HG03565 (cell line): ENCODE measurements around the gene PPP2R5D.
A peak's percentile ranks its signal among the peaks of the same experiment; 100 is the strongest.
"Not testable (repeated sequence)": the region's sequence is repeated elsewhere in the genome, so short reads cannot be mapped to it uniquely, and the experiment has no call there.

Source experiments
- ATAC-seq: cut with Tn5 transposase; IDR thresholded peaks from one replicate; pipeline ENCODE4 v1.9.1; 2021; ENCODE audit warnings: mild to moderate bottlenecking, moderate library complexity; ENCODE audit not compliant: unreplicated experiment

PPP2R5D gene

GRCh38 chr6:42984001-42984923 lies at the start of gene PPP2R5D:
Gene PPP2R5D, plus strand, starts transcription at chr6:42984570. Its CDS starts 108 bp downstream, at chr6:42984678.
- ATAC-seq, result peak; percentile 83

GRCh38 chr6:42935322-42935721 lies 49.0 kb upstream of the PPP2R5D start:
- ATAC-seq, result no peak

DNA sequence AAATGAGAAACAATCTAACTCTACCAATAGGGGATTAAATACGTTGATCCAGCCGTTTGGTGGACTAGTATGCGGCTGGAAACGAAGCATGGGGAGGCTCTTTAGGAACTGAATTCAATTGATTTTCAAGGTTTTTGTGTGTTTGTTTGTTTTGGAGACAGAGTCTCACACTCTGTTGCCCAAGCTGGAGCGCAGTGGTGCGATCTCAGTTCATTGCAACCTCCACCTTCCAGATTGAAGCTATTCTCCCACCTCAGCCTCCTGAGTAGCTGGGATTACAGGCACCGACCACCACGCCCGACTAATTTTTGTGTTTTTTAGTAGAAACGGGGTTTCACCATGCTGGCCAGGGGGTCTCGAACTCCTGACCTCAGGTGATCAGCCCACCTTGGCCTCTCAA lies 48.0 kb upstream of the PPP2R5D start:
- ATAC-seq, result no peak

DNA sequence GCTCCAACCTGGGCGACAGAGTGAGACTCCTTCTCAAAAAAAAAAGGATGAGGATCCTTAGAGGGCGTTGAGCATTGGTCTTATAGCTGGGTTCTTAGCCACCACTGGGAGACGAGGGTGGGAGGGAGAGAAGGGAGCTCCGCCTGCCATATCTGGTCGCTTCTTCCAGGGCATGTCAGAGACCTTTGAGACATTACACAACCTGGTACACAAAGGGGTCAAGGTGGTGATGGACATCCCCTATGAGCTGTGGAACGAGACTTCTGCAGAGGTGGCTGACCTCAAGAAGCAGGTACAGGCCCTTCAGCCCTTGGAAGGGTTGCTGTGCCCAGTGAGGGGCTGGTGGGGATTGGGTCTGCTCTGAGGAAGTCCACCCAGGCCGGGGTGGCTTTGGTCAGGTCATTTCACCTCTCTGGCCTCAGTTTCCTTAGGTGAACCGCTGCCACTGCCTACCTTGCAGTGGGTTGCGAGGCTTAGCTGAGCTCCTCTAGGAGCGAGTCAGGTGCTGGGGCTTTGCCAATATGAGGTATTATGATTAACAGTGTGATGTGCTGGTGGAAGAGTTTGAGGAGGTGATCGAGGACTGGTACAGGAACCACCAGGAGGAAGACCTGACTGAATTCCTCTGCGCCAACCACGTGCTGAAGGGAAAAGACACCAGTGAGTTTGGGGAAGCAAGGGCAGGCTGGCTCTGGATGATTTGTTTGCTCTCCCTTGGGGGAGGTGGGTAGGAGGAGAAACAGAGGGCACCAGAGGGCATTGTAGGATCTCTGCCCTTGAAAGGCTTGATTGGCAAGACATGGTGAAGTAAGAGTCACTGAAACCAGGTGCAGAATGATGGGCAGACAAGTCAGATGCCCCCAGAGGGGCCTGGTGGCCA lies 46.6 kb upstream of the PPP2R5D start:
- ATAC-seq, result no peak

GRCh38 chr6:42938428-42938796 lies 46.0 kb upstream of the PPP2R5D start:
- ATAC-seq, result no peak

GRCh38 chr6:42938987-42939809 lies 45.2 kb upstream of the PPP2R5D start:
- ATAC-seq, result no peak

DNA sequence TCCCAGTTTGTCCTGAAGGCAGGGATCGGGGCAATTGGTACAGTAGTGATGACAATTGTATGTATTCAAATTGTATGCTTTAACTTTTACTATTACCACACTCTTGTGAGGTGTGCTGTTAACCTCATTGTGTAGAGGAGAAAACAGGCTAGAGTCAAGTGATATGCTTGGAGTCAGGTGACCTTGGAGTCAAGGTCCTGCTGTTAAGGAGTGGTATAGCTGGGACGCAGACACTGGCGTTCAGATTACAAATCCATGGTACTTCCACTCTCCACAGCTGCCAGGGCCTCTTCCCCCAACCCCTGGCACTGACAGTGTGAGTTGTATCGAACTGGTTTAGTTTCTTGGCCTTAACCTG lies 44.6 kb upstream of the PPP2R5D start:
- ATAC-seq, result no peak

DNA sequence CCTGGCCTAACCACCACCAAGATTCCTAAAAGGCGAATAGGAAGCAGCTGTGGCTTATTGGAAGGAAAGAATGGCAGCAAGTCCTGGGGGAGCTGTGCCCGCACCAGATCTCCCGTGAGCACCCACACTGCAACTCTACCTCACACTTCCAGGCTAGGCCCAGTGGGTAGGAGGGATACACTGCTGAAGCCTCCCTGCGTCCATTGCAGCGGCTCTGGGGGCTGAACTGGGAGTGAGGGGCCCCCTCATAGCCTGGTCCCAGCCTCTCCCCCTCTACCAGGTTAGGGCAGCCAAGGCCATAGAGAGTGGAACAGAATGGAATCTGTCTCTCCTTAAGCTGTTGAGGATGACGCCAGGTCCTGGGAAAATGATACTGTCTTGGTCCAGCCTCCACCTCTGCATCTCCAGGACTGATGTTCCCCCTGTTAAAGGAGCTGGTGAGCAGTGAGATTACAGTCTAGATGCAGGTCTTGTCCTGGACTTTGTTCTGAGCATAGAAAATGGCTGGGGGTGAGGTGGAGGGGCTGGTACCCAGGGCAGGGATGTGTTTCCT lies 43.8 kb upstream of the PPP2R5D start:
- no peak for ATAC-seq

GRCh38 chr6:42941356-42941755 lies 43.0 kb upstream of the PPP2R5D start:
- ATAC-seq, result not testable (repeated sequence)

- ATAC-seq, result no peak
These were observed 41.9 kb upstream of the PPP2R5D start for GRCh38 chr6:42942444-42942843.

- no peak for ATAC-seq
These were observed 36.4 kb upstream of the PPP2R5D start for GRCh38 chr6:42947950-42948349.

GRCh38 chr6:42952389-42952788 lies 32.0 kb upstream of the PPP2R5D start:
- ATAC-seq, result no peak

GRCh38 chr6:42954405-42954804 lies 30.0 kb upstream of the PPP2R5D start:
- not testable (repeated sequence) for ATAC-seq

- ATAC-seq, result no peak
These were observed 26.2 kb upstream of the PPP2R5D start for GRCh38 chr6:42958125-42958524.

DNA sequence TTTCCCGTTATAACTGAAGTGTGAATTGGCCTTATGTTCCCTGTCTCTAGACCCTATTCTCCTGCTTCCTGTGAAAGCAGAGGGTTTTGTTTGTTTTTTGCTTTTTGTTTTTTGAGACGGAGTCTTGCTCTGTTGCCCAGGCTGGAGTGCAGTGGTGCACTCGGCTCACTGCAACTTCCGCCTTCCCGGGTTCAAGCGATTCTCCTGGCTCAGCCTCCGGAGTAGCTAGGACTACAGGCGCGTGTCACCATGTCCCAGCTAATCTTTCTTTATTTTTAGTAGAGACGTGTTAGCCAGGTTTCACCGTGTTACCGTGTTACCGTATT lies 24.5 kb upstream of the PPP2R5D start:
- no peak for ATAC-seq

DNA sequence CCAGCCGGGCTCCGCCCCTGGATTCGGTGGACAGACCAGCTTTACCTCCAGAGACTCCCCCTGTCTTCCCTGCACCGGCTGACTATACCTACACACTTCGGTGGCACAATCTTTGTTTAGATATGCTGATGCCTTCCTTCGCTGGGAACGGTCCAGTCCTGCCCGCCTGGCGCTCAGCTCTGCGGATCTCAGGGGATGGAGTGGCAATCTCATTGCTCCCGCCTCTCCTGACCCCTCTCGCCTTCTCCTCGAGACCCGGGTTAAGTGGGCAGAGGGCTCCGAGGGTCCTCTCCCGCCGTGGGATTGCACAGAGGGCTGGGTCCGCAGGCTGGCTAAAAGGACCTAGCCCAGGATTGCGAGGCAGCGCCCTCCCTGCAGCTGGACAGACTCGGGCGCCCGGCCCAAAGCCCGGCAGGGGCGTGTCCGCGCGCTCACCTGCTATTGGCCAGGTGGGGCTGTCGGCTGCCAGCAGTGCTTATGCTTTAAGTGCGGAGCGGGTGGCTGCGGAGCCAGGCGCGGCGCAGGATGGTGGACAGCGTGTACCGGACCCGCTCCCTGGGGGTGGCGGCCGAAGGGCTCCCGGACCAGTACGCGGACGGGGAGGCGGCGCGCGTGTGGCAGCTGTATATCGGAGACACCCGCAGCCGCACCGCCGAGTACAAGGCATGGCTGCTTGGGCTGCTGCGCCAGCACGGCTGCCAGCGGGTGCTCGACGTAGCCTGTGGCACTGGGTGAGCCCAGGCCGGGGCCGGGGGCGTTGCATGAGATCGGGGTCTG lies 23.9 kb upstream of the PPP2R5D start, which contains the start of gene GNMT:
TSS of gene GNMT (plus strand) at position 512 of the 777 bp plus-strand sequence. CDS start at position 526, 14 bp downstream.
- no peak for ATAC-seq

- ATAC-seq, result no peak
These were observed 23.3 kb upstream of the PPP2R5D start for GRCh38 chr6:42961020-42961470.

DNA sequence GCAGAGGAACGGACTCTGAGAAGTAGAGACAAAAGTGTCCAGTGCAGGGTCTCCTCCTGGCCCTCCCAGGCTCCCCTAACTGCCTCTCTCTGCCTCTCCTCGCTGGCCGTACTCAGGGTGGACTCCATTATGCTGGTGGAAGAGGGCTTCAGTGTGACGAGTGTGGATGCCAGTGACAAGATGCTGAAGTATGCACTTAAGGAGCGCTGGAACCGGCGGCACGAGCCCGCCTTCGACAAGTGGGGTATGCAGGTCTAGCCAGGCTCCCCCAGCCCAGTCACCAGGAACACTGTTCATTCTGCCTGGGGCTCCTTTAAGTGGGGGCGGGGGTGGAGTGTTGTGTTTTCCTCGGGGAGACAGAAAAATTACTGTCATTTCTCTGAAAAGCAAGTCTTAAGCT lies 22.3 kb upstream of the PPP2R5D start:
- no peak for ATAC-seq

DNA sequence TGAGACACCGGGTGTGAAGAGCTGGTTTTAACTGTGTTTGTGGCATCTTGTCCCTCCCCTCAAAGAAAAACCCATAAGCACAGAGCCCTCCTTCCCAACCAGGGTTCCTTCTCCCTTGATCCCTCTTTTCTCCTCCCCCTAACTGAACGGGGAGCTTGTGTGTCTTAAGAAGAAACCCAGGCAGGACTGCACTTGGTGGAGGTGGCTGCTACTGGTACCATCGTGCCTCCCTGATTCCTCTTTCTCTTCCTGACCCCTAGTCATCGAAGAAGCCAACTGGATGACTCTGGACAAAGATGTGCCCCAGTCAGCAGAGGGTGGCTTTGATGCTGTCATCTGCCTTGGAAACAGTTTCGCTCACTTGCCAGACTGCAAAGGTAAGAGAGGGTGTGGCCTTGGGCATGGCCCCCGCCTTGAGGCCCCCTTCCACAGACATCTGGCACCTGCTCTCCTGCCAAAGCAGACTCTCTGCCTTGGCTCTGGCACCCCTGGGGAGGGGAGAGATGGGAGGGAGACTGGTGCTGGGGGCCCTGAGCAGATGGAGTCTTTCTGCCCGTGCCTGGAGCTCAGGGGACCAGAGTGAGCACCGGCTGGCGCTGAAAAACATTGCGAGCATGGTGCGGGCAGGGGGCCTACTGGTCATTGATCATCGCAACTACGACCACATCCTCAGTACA lies 21.7 kb upstream of the PPP2R5D start:
- no peak for ATAC-seq
